Activated naive CD4-positive, alpha-beta T cell treated with anti-CD3 and anti-CD28 coated beads for 36 hours (primary cell): ENCODE measurements around the gene M1AP. TPM values are rescaled to one million over a fixed set of nuclear protein-coding genes. Genes with fewer than 3 reads are reported as not detected.

Source experiments
- CTCF ChIA-PET: fragments of 350-600 bp; sonication (Branson Sonifier 250); formaldehyde crosslinking; loops from one replicate; lab custom pipeline; 2021; ENCODE audit warnings: antibody characterized with exemption; lab: Charles Lee
- DNase-seq: peaks from one replicate; pipeline ENCODE4 v3.0.0-alpha.2; 2020
- H3K27ac Mint-ChIP-seq: one replicate; pipeline ENCODE4 v1.8.0; 2021; ENCODE audit warnings: mild to moderate bottlenecking, mixed read lengths
- H3K27me3 Mint-ChIP-seq: one replicate; pipeline ENCODE4 v1.8.0; 2021; ENCODE audit warnings: low read depth, mixed read lengths
- H3K36me3 Mint-ChIP-seq: one replicate; pipeline ENCODE4 v1.8.0; 2021; ENCODE audit warnings: low read depth, mixed read lengths
- H3K4me1 Mint-ChIP-seq: one replicate; pipeline ENCODE4 v1.8.0; 2021; ENCODE audit warnings: low read depth, mixed read lengths
- H3K4me3 Mint-ChIP-seq: one replicate; pipeline ENCODE4 v1.8.0; 2021; ENCODE audit warnings: mild to moderate bottlenecking, moderate library complexity, mixed read lengths
- H3K9me3 Mint-ChIP-seq: one replicate; pipeline ENCODE4 v1.8.0; 2021; ENCODE audit warnings: mixed read lengths
- intact Hi-C: fragments of 100-400 bp; cut with micrococcal nuclease; formaldehyde crosslinking; loops from one replicate; pipeline ENCODE4 v1.15.1; 2023
- total RNA-seq, 2 experiments: library from RNA; stranded (reverse); gene quantifications; one replicate each; pipeline ENCODE4 v1.2.3, GENCODE V29; 2021

M1AP gene
- total RNA-seq, 2 experiments from 2014 or later: 0.10 TPM; not detected in 1

- intact Hi-C loops: no loop called here
- Mint-ChIP-seq H3K4me1 (peaks cover 7% of the 10 kb centered on the region), H3K27ac (no peak overlapping the region), H3K9me3 (no peaks in the 10 kb centered on the region), H3K4me3 (peak overlapping the region; percentile 62), H3K36me3 (peaks cover 1% of the 10 kb centered on the region), H3K27me3 (peaks cover 35% of the 10 kb centered on the region)
- CTCF ChIA-PET: interaction anchor here (1.0 kb wide), 1 partner anchor 39 kb away, joined by 3 read pairs; no protein-coding TSS in a partner anchor
- no peak for DNase-seq
Observed at GRCh38 chr2:74548900-74549826, 99.0 kb downstream of the M1AP start.

- CTCF ChIA-PET: interaction anchor here (1.0 kb wide), 1 partner anchor 40 kb away, joined by 3 read pairs; no protein-coding TSS in a partner anchor
- intact Hi-C loops: no loop called here
- no peak for DNase-seq
- no peak overlapping the region for H3K27ac Mint-ChIP-seq
- H3K36me3 Mint-ChIP-seq: peaks cover 1% of the 10 kb centered on the region
- peaks cover 36% of the 10 kb centered on the region for H3K27me3 Mint-ChIP-seq
- H3K4me3 Mint-ChIP-seq: peak overlapping the region; percentile 68
- no peaks in the 10 kb centered on the region for H3K9me3 Mint-ChIP-seq
- peaks cover 5% of the 10 kb centered on the region for H3K4me1 Mint-ChIP-seq
Observed at GRCh38 chr2:74548285-74548899, 99.7 kb downstream of the M1AP start.

GRCh38 chr2:74546004-74546403, 102.1 kb downstream of the M1AP start:
- CTCF ChIA-PET: interaction anchor here (0.8 to 2.7 kb wide), 3 partner anchors 13 to 41 kb away, joined by 3 to 8 read pairs (median 4); no protein-coding TSS in a partner anchor
- Mint-ChIP-seq H3K4me1 (peaks cover 3% of the 10 kb centered on the region), H3K27me3 (peaks cover 41% of the 10 kb centered on the region), H3K4me3 (no peak overlapping the region), H3K9me3 (no peaks in the 10 kb centered on the region), H3K36me3 (peaks cover 1% of the 10 kb centered on the region), H3K27ac (no peak overlapping the region)
- intact Hi-C loops: no loop called here
- no peak for DNase-seq

- Mint-ChIP-seq H3K27ac (no peak overlapping the region), H3K4me3 (no peak overlapping the region), H3K27me3 (peaks cover 35% of the 10 kb centered on the region), H3K9me3 (no peaks in the 10 kb centered on the region), H3K4me1 (peaks cover 3% of the 10 kb centered on the region), H3K36me3 (no peaks in the 10 kb centered on the region)
- intact Hi-C loops: loop anchor here (1.0 kb wide), 1 partner anchor 61 kb away; the partner anchor contains the start of gene TTC31
- DNase-seq: peak; percentile 48
- CTCF ChIA-PET: interaction anchor here (0.6 to 2.7 kb wide), 7 partner anchors 12 to 76 kb away, joined by 3 to 22 read pairs (median 3); no protein-coding TSS in a partner anchor
Observed at GRCh38 chr2:74544634-74545033, 103.5 kb downstream of the M1AP start.

- Mint-ChIP-seq H3K36me3 (no peaks in the 10 kb centered on the region), H3K9me3 (no peaks in the 10 kb centered on the region), H3K4me3 (no peak overlapping the region), H3K27ac (no peak overlapping the region), H3K4me1 (no peaks in the 10 kb centered on the region), H3K27me3 (peaks cover 37% of the 10 kb centered on the region)
- intact Hi-C loops: no loop called here
- DNase-seq: no peak
- CTCF ChIA-PET: interaction anchor here (0.7 to 2.6 kb wide), 4 partner anchors 9 to 151 kb away, joined by 3 to 22 read pairs (median 4); no protein-coding TSS in a partner anchor
Observed at GRCh38 chr2:74542978-74543377, 105.2 kb downstream of the M1AP start.

- DNase-seq: no peak
- Mint-ChIP-seq H3K27me3 (peaks cover 27% of the 10 kb centered on the region), H3K36me3 (no peaks in the 10 kb centered on the region), H3K27ac (no peak overlapping the region), H3K9me3 (no peaks in the 10 kb centered on the region), H3K4me1 (no peaks in the 10 kb centered on the region), H3K4me3 (no peak overlapping the region)
- intact Hi-C loops: no loop called here
- CTCF ChIA-PET: interaction anchor here (1.8 to 2.6 kb wide), 2 partner anchors 46 to 57 kb away, joined by 4 to 10 read pairs; partner anchors contain the start of genes CCDC142 and TTC31
Observed at GRCh38 chr2:74540291-74540690, 107.8 kb downstream of the M1AP start.

GRCh38 chr2:74538881-74539339, 109.2 kb downstream of the M1AP start:
- no peaks in the 10 kb centered on the region for H3K4me1 Mint-ChIP-seq
- no peak overlapping the region for H3K27ac Mint-ChIP-seq
- intact Hi-C loops: loop anchor here (10.0 kb wide), 1 partner anchor 714 kb away; the partner anchor contains the start of gene STAMBP
- CTCF ChIA-PET: interaction anchor here (1.0 to 2.6 kb wide), 4 partner anchors 10 to 56 kb away, joined by 3 to 10 read pairs (median 4); partner anchors contain the start of genes AUP1, CCDC142 and TTC31
- H3K9me3 Mint-ChIP-seq: no peaks in the 10 kb centered on the region
- no peak overlapping the region for H3K4me3 Mint-ChIP-seq
- H3K36me3 Mint-ChIP-seq: no peaks in the 10 kb centered on the region
- no peak for DNase-seq
- peaks cover 25% of the 10 kb centered on the region for H3K27me3 Mint-ChIP-seq

- Mint-ChIP-seq H3K36me3 (peaks cover 6% of the 10 kb centered on the region), H3K4me3 (no peak overlapping the region), H3K9me3 (no peaks in the 10 kb centered on the region)
Observed at GRCh38 chr2:74537140-74537539, 111.0 kb downstream of the M1AP start.

GRCh38 chr2:74536166-74536950, 111.8 kb downstream of the M1AP start:
- Mint-ChIP-seq H3K27me3 (peaks cover 13% of the 10 kb centered on the region), H3K4me1 (peaks cover 9% of the 10 kb centered on the region), H3K4me3 (no peak overlapping the region), H3K27ac (no peak overlapping the region), H3K9me3 (no peaks in the 10 kb centered on the region), H3K36me3 (peaks cover 9% of the 10 kb centered on the region)
- CTCF ChIA-PET: no interaction called here
- no peak for DNase-seq
- intact Hi-C loops: loop anchor here (10.0 kb wide), 1 partner anchor 712 kb away; the partner anchor contains the start of gene STAMBP

More at GRCh38 chr2:74537140-74537539, 111.0 kb downstream of the M1AP start:
- CTCF ChIA-PET: no interaction called here
- no peak for DNase-seq
- Mint-ChIP-seq H3K27ac (no peak overlapping the region), H3K4me1 (peaks cover under 1% of the 10 kb centered on the region), H3K27me3 (peaks cover 14% of the 10 kb centered on the region)
- intact Hi-C loops: loop anchor here (10.0 kb wide), 1 partner anchor 712 kb away; the partner anchor contains the start of gene STAMBP

- Mint-ChIP-seq H3K27me3 (peaks cover 13% of the 10 kb centered on the region), H3K27ac (no peak overlapping the region), H3K9me3 (no peaks in the 10 kb centered on the region), H3K36me3 (peaks cover 13% of the 10 kb centered on the region), H3K4me3 (no peak overlapping the region), H3K4me1 (peaks cover 16% of the 10 kb centered on the region)
- no peak for DNase-seq
- CTCF ChIA-PET: no interaction called here
- intact Hi-C loops: loop anchor here (10.0 kb wide), 1 partner anchor 711 kb away; the partner anchor contains the start of gene STAMBP
Observed at GRCh38 chr2:74535440-74535965, 112.6 kb downstream of the M1AP start.

- no peak for DNase-seq
- Mint-ChIP-seq H3K4me3 (no peak overlapping the region), H3K9me3 (no peaks in the 10 kb centered on the region), H3K27me3 (peaks cover 9% of the 10 kb centered on the region), H3K36me3 (peaks cover 14% of the 10 kb centered on the region), H3K4me1 (peaks cover 16% of the 10 kb centered on the region), H3K27ac (no peak overlapping the region)
- CTCF ChIA-PET: interaction anchor here (4.1 kb wide), 1 partner anchor 52 kb away, joined by 50 read pairs; no protein-coding TSS in a partner anchor
- intact Hi-C loops: loop anchor here (5.0 to 10.0 kb wide), 4 partner anchors 37 to 710 kb away; partner anchors contain the start of genes LBX2 and STAMBP
Observed at GRCh38 chr2:74534411-74534810, 113.7 kb downstream of the M1AP start.
